Upper lobe of left lung (tissue), 6 donors: Measurements from ENCODE around the gene CRKL. TPM values are rescaled to one million over a fixed set of nuclear protein-coding genes. Genes with fewer than 3 reads are reported as not detected.

Source experiments
- ATAC-seq, 2 donors: fragments of 200-7000 bp; cut with Tn5 transposase; one replicate each; pipeline ENCODE4 v1.9.1; 2022; ENCODE audit warnings: mild to moderate bottlenecking in 2 of 2, moderate library complexity in 2 of 2; ENCODE audit not compliant: low FRiP score in 2 of 2
- DNase-seq, 2 donors: peaks; one replicate each; pipeline ENCODE4 v3.0.0-alpha.2; 2019 to 2020
- H3K27ac ChIP-seq, 4 donors: fragments of 200-600 bp; sonication (generic); one replicate each; pipeline ENCODE4 v1.5.1; 2016 to 2019
- H3K27me3 ChIP-seq, 4 donors: fragments of 200-600 bp; sonication (generic); one replicate each; pipeline ENCODE4 v1.5.1; 2017 to 2019
- H3K36me3 ChIP-seq, 4 donors: fragments of 200-600 bp; sonication (generic); one replicate each; pipeline ENCODE4 v1.5.1; 2016 to 2019
- H3K4me1 ChIP-seq, 4 donors: fragments of 200-600 bp; sonication (generic); one replicate each; pipeline ENCODE4 v1.5.1; 2018 to 2019
- H3K4me3 ChIP-seq, 4 donors: fragments of 200-600 bp; sonication (generic); one replicate each; pipeline ENCODE4 v1.5.1; 2017 to 2019; ENCODE audit warnings: mild to moderate bottlenecking in 2 of 4, moderate library complexity in 1 of 4
- H3K9me3 ChIP-seq, 4 donors: fragments of 200-600 bp; sonication (generic); one replicate each; pipeline ENCODE4 v1.5.1; 2018 to 2019
- CTCF ChIP-seq, 6 experiments: fragments of 450-650 bp in 4 of 6; fragments of 200-600 bp in 2 of 6; sonication (generic) in 2 of 6; IDR thresholded peaks; one replicate each; pipeline ENCODE4 v1.5.1; 2016 to 2019; ENCODE audit warnings: antibody characterized with exemption in 6 of 6
- EP300 ChIP-seq, 4 donors: sonication (generic); formaldehyde crosslinking; IDR thresholded peaks; one replicate each; pipeline ENCODE4 v1.5.1; 2017; ENCODE audit warnings: antibody characterized with exemption in 4 of 4, control low read depth in 2 of 4
- POLR2A ChIP-seq, 4 donors: fragments of 450-650 bp; IDR thresholded peaks; one replicate each; pipeline ENCODE4 v1.5.1; 2016 to 2017; ENCODE audit warnings: antibody characterized with exemption in 4 of 4, mild to moderate bottlenecking in 2 of 4
- POLR2AphosphoS5 ChIP-seq, 2 donors: sonication (generic); formaldehyde crosslinking; IDR thresholded peaks; one replicate each; pipeline ENCODE4 v1.5.1; 2017; ENCODE audit warnings: antibody characterized with exemption in 2 of 2
- WGBS, 2 donors: methylation state at CpG; one replicate each; pipeline ENCODE4 v1.1.5; 2017 to 2018; 5-methylcytosine and 5-hydroxymethylcytosine counted together
- total RNA-seq, 6 donors: library from RNA; depleted of rRNA in 4 of 6; stranded (reverse); fragments of >200 nt in 4 of 6; gene quantifications; one replicate each; pipeline versions ENCODE4 v1.1.0 to v1.2.1, GENCODE V29; 2016 to 2021
- donor health status: DM: no; HTN: no; CAD: no; lungs with moderate emphysema.
- donor health status: DM: no; HTN: yes; CAD: no; lungs with severe emphysema.

Gene CRKL
- total RNA-seq, 6 donors from 2014 or later, result 35.6 to 65.4 (median 53.4) TPM

DNA sequence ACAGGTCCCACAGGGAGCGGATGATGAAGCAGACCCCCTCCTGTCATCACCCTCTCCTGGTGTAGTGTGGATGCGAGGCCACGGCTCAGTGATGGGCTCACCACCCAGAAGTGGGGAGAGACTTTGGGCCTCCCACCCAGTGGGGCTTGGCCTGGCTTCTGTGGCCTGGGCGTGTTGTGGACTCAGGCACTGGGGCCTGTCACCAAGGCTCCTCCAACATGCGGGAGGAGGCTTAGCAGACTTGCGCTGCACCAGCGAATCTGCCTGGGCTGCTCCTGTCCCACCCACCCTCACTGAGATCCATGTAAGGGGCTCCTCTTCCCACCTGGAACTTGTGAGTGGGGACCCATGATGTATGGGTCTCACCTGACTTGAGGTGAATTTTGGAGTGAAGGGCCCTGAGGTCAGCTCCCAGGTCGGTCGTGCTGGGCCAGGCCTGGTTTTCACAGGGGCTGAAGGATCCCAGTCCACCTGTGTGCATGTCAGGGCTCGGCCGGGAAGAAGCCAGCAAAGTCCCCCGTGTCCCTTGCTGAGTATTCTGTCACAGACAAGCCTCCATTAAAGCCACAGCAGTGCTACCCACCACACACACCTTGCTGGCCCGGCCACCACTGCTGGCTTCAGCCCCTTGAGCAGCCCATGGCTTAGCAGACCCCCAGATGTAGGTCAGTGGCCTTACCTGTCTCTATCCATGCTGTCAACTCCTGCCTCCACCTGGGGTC lies 80.5 kb downstream of the CRKL start:
- Histone ChIP-seq H3K27ac (no peak overlapping the region), H3K4me1 (peaks cover 14 to 26% (median 17%) of the 10 kb centered on the region in 4 donors), H3K9me3 (no peaks in the 10 kb centered on the region), H3K27me3 (no peaks in the 10 kb centered on the region), H3K36me3 (peaks cover 0 to 74% (median 54%) of the 10 kb centered on the region in 4 donors), H3K4me3 (no peak overlapping the region)
- no peak for TF ChIP-seq POLR2AphosphoS5 (IDR thresholded peaks at IDR 0.05)
- DNase-seq (no peak), ATAC-seq (no peak)
- WGBS, 2 donors, result 84 to 88% methylated on average over 9 to 13 of the region's 13 CpGs

DNA sequence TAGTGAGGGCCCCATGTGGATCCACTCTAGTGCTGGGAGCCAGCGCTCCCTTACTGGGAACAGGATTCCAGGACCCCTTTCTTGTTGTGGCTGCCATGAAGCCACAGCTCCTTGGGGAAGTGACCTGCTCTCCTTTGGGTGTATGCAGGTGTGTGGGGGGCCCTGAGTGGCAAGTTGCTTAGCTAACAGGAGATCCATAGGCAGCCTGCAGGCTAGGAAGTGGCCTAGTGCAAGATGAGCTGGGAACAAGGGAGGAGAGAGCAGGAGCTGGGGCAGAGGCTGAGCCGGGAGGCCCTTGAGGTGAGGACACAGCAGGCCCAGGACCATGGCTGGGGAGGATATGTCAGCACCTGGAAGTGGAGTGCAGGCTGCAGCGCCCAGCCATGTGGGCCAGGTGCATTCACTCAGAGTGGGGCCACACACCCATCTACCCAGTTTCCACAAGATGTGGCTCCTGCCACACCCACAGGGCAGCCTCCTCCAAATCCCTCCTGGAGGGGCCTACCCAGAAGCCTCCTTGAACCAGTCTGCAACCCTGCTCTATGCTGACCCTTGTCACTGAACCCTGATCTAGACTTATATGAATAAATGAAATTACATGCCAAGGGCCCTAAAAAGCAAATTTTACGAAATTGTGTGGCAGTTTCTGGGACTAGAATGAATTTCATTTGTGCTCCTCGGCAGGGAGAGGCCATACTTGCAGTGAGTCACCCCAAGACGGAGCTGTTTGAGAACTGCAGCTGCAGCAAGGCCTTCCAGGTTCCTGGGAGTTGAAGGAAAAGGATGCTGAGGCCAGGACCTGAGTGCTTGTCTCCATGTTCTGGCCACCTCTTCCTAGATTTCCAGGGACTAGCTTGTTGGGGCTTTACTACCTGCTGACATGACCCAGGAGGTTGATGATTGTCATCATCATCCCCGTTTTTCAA lies 81.5 kb downstream of the CRKL start:
- Histone ChIP-seq H3K27ac (no peak overlapping the region), H3K4me3 (no peak overlapping the region), H3K27me3 (no peaks in the 10 kb centered on the region), H3K4me1 (peaks cover 22 to 36% (median 27%) of the 10 kb centered on the region in 4 donors), H3K9me3 (no peaks in the 10 kb centered on the region), H3K36me3 (peaks cover 0 to 64% (median 47%) of the 10 kb centered on the region in 4 donors)
- ATAC-seq (no peak), DNase-seq (no peak)
- TF ChIP-seq POLR2AphosphoS5 (IDR thresholded peaks at IDR 0.05) (no peak), EP300 (IDR thresholded peaks at IDR 0.05) (no peak), POLR2A (IDR thresholded peaks at IDR 0.05) (no peak), CTCF (IDR thresholded peaks at IDR 0.05) (no peak)
- 63 to 81% methylated on average over 4 to 7 of the region's 7 CpGs for WGBS, 2 donors

DNA sequence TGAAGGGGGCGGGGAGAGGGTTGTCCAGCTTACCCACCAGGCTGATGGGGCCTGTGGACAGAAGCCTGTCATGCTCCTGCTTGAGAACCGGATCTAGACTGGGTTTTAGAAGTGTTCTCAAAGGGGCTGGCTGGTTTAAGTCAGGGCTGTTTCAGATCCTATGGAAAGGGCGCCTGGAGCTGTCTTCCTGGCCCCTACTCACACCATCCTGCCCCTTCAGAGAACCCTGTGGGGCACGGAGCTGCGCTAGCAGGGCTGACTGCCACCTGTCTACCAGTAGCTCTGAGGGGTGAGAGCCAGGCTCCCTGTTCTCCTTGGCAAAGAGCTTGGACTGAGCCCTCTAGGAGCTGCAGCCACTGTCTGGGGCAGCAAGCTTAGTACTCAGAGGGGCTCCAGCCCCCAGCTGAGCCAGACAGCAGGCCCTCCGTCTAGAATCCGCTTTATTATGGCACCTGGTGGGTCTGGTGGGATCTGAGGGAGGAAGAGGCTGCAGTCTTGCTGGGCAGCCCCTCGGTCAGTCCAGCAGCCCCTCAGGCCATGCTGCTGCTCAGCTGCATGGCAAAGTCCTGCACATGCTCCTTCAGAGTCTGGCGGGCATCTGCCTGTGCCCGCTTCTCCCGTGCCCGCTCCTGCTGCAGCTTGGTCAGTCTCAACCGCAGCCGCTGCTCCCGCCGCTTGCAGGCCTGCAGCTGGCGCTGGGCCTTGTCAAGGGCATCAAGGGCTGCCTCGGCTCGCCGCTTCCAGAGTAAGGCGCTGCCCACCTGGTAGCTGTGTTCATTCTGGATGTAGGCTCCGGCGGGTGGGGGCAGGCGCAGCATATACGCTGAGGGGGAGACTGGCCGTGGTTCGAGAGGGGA lies 82.4 kb downstream of the CRKL start:
- peak overlapping the region in 1 of 4 donors; percentile 96 for H3K27ac ChIP-seq
- ATAC-seq (no peak), DNase-seq (peak in 1 of 2 donors; percentile 82)
- peaks cover 22 to 39% (median 29%) of the 10 kb centered on the region in 4 donors for H3K4me1 ChIP-seq
- H3K4me3 ChIP-seq, result peak overlapping the region in 1 of 4 donors; percentile 85
- H3K36me3 ChIP-seq, result peaks cover 0 to 55% (median 38%) of the 10 kb centered on the region in 4 donors
- WGBS, 2 donors, result 96 to 97% methylated on average over 8 to 27 of the region's 27 CpGs
- TF ChIP-seq POLR2A (IDR thresholded peaks at IDR 0.05), result no peak
- TF ChIP-seq CTCF (IDR thresholded peaks at IDR 0.05), result no peak
- TF ChIP-seq EP300 (IDR thresholded peaks at IDR 0.05), result no peak
- TF ChIP-seq POLR2AphosphoS5 (IDR thresholded peaks at IDR 0.05), result no peak
- no peaks in the 10 kb centered on the region for H3K9me3 ChIP-seq
- no peaks in the 10 kb centered on the region for H3K27me3 ChIP-seq

- Histone ChIP-seq H3K9me3 (no peaks in the 10 kb centered on the region), H3K4me1 (peaks cover 22 to 39% (median 29%) of the 10 kb centered on the region in 4 donors), H3K27me3 (no peaks in the 10 kb centered on the region), H3K27ac (peak overlapping the region; percentile 96 to 99 (median 98)), H3K36me3 (peaks cover 0 to 47% (median 33%) of the 10 kb centered on the region in 4 donors), H3K4me3 (peak overlapping the region; percentile 61 to 85 (median 70))
- WGBS, 2 donors, result 57 to 88% methylated on average over 6 to 15 of the region's 22 CpGs
- DNase-seq (no peak), ATAC-seq (no peak)
- no peak for TF ChIP-seq CTCF (IDR thresholded peaks at IDR 0.05)
- no peak for TF ChIP-seq POLR2A (IDR thresholded peaks at IDR 0.05)
- TF ChIP-seq EP300 (IDR thresholded peaks at IDR 0.05), result no peak
- TF ChIP-seq POLR2AphosphoS5 (IDR thresholded peaks at IDR 0.05), result no peak
Observed at GRCh38 chr22:21000207-21000986, 83.2 kb downstream of the CRKL start.
